GM23338 (cell line): Measurements from ENCODE around the gene ATP5PD.

Experiments
- CTCF ChIP-seq, 2 experiments: fragments of 200-600 bp in 1 of 2; sonication (generic) in 1 of 2; conservative IDR thresholded peaks; 2 replicates each; pipeline versions ENCODE4 v1.5.1 to v1.6.1; 2016 to 2017; ENCODE audit warnings: antibody characterized with exemption in 2 of 2, low read depth in 2 of 2, mild to moderate bottlenecking in 2 of 2, moderate library complexity in 1 of 2
- EZH2 ChIP-seq: fragments of 200-600 bp; sonication (generic); IDR thresholded peaks from one replicate; pipeline ENCODE4 v1.8.0; 2017; ENCODE audit warnings: antibody characterized with exemption, mild to moderate bottlenecking, low read depth; ENCODE audit not compliant: unreplicated experiment
- EZH2phosphoT487 ChIP-seq: fragments of 200-600 bp; sonication (generic); IDR thresholded peaks from one replicate; pipeline ENCODE4 v1.8.1; 2018; ENCODE audit warnings: antibody characterized with exemption; ENCODE audit not compliant: unreplicated experiment
- POLR2AphosphoS5 ChIP-seq: IDR thresholded peaks from 2 replicates; pipeline ENCODE4 v1.6.1; 2016; ENCODE audit warnings: antibody characterized with exemption, low read depth
- REST ChIP-seq: IDR thresholded peaks from one replicate; pipeline ENCODE4 v1.6.1; 2018; ENCODE audit warnings: antibody characterized with exemption; ENCODE audit not compliant: unreplicated experiment

- TF ChIP-seq POLR2AphosphoS5 (no peak), CTCF (conservative IDR thresholded peaks at IDR 0.05; ENCODE audit: low read depth in 2 of 2) (no peak), REST (no peak), EZH2 (no peak), EZH2phosphoT487 (no peak)
Observed at GRCh38 chr17:74998783-74999182, 48.0 kb downstream of the ATP5PD start.
